HCT116 (cell line): ENCODE results near the gene PRMT9. TPM values are rescaled to one million over a fixed set of nuclear protein-coding genes. Genes with fewer than 3 reads are reported as not detected.

Source experiments
- ATAC-seq: fragments of 200-7000 bp; cut with Tn5 transposase; 2 replicates; pipeline ENCODE4 v1.9.1; 2020; ENCODE audit warnings: mild to moderate bottlenecking, moderate library complexity
- BruUV-seq: library from RNA; stranded (reverse); fragments of 400-500 nt; replicated peaks from 2 replicates; lab custom pipeline; 2021; lab: Mats Ljungman, UMichigan
- CTCF ChIA-PET: fragments of 300-600 bp; sonication (Branson Sonifier 250); formaldehyde crosslinking; loops from one replicate; lab custom pipeline; 2021; ENCODE audit warnings: antibody characterized with exemption; lab: Charles Lee
- POLR2A ChIA-PET: fragments of 300-600, 350-600 bp; sonication (Branson Sonifier 250); formaldehyde crosslinking; loops from one replicate; lab custom pipeline; 2021; ENCODE audit warnings: antibody characterized with exemption; lab: Charles Lee
- RAD21 ChIA-PET, 2 experiments: fragments of 300-600 bp; sonication (Branson Sonifier 250); formaldehyde crosslinking; loops; one replicate each; lab custom pipeline; 2023; ENCODE audit warnings: low total read pairs in 2 of 2; ENCODE audit not compliant: uncharacterized antibody in 2 of 2, unreplicated experiment in 2 of 2, low non-redundant PET in 1 of 2; lab: Charles Lee
- DNase-seq: peaks from one replicate; pipeline ENCODE4 v3.0.0-alpha.2; 2010; ENCODE audit warnings: low read depth, low spot score
- H2AFZ ChIP-seq: fragments of 200-600 bp; shearing (Covaris generic), sonication (generic); 2 replicates; pipeline ENCODE4 v1.6.1; 2017; ENCODE audit warnings: low read depth, mixed run types, mixed read lengths, antibody characterized with exemption, low read length; ENCODE audit not compliant: poor library complexity, severe bottlenecking
- H3K27ac ChIP-seq: 2 replicates; pipeline ENCODE4 v1.5.1; 2012; ENCODE audit warnings: low read depth, low read length
- H3K27me3 ChIP-seq: fragments of 200-600 bp; sonication (generic); 2 replicates; pipeline ENCODE4 v1.6.1; 2016; ENCODE audit warnings: mixed run types, low read length, mixed read lengths; ENCODE audit not compliant: insufficient read depth
- H3K36me3 ChIP-seq, 2 experiments: fragments of 200-500 bp in 1 of 2; fragments of 200-600 bp in 1 of 2; sonication (Bioruptor generic) in 1 of 2; sonication (generic) in 1 of 2; 2 replicates each; pipeline versions ENCODE4 v1.5.1 to v1.6.1; 2014 to 2016; ENCODE audit warnings: low read length in 2 of 2, inconsistent platforms in 1 of 2, mixed read lengths in 1 of 2, mixed run types in 1 of 2; ENCODE audit not compliant: insufficient read depth in 2 of 2, control insufficient read depth in 1 of 2
- H3K4me1 ChIP-seq, 2 experiments: fragments of 200-600 bp in 1 of 2; sonication (generic) in 1 of 2; 2 replicates each; pipeline versions ENCODE4 v1.5.1 to v1.6.1; 2012 to 2017; ENCODE audit warnings: low read length in 2 of 2, inconsistent platforms in 1 of 2, mild to moderate bottlenecking in 1 of 2, mixed read lengths in 1 of 2, mixed run types in 1 of 2, moderate library complexity in 1 of 2; ENCODE audit not compliant: insufficient read depth in 2 of 2, control insufficient read depth in 1 of 2
- H3K4me2 ChIP-seq: fragments of 200-600 bp; sonication (generic); 2 replicates; pipeline ENCODE4 v1.6.1; 2017; ENCODE audit warnings: mixed run types, low read length, mixed read lengths
- H3K4me3 ChIP-seq, 2 experiments: fragments of 200-600 bp in 1 of 2; sonication (generic) in 1 of 2; replicated peaks in 1 of 2; 2 replicates each; pipeline ENCODE4 v1.5.1; 2011 to 2016; ENCODE audit warnings: low read length in 2 of 2, control low read depth in 1 of 2, low read depth in 1 of 2, mild to moderate bottlenecking in 1 of 2, mixed read lengths in 1 of 2, mixed run types in 1 of 2
- H3K79me2 ChIP-seq: fragments of 200-600 bp; sonication (generic); 2 replicates; pipeline ENCODE4 v1.6.1; 2017; ENCODE audit warnings: mild to moderate bottlenecking, mixed run types, low read length, moderate library complexity, mixed read lengths; ENCODE audit not compliant: insufficient read depth
- H3K9ac ChIP-seq: fragments of 200-600 bp; sonication (generic); 2 replicates; pipeline ENCODE4 v1.6.1; 2016; ENCODE audit warnings: low read length, mixed read lengths
- H3K9me2 ChIP-seq: fragments of 200-600 bp; sonication (generic), shearing (Covaris generic); 2 replicates; pipeline ENCODE4 v1.6.1; 2017; ENCODE audit warnings: mixed run types, mild to moderate bottlenecking, moderate library complexity; ENCODE audit not compliant: insufficient read depth
- H3K9me3 ChIP-seq, 2 experiments: fragments of 200-500 bp in 1 of 2; fragments of 200-600 bp in 1 of 2; sonication (Bioruptor generic) in 1 of 2; sonication (generic) in 1 of 2; 2 replicates each; pipeline ENCODE4 v1.6.1; 2014 to 2017; ENCODE audit warnings: low read length in 2 of 2, mixed read lengths in 2 of 2, inconsistent platforms in 1 of 2, low read depth in 1 of 2, mild to moderate bottlenecking in 1 of 2, mixed run types in 1 of 2, moderate library complexity in 1 of 2; ENCODE audit not compliant: control insufficient read depth in 1 of 2, insufficient read depth in 1 of 2
- H4K20me1 ChIP-seq: fragments of 200-600 bp; sonication (generic), shearing (Covaris generic); 2 replicates; pipeline ENCODE4 v1.6.1; 2017; ENCODE audit warnings: mixed run types, mild to moderate bottlenecking, moderate library complexity; ENCODE audit not compliant: insufficient read depth
- CBX3 ChIP-seq: IDR thresholded peaks from 2 replicates; pipeline ENCODE4 v1.6.1; 2012; ENCODE audit warnings: low read depth
- CEBPB ChIP-seq: IDR thresholded peaks from 2 replicates; pipeline ENCODE4 v1.6.1; 2012; ENCODE audit warnings: low read depth
- EGR1 ChIP-seq: IDR thresholded peaks from 2 replicates; pipeline ENCODE4 v1.6.1; 2012; ENCODE audit warnings: low read depth
- ELF1 ChIP-seq: IDR thresholded peaks from 2 replicates; pipeline ENCODE4 v1.6.1; 2012; ENCODE audit warnings: low read depth, borderline replicate concordance
- EZH2 ChIP-seq: fragments of 200-600 bp; sonication (generic); IDR thresholded peaks from 2 replicates; pipeline ENCODE4 v1.6.1; 2017; ENCODE audit warnings: antibody characterized with exemption, mixed run types
- FOSL1 ChIP-seq: IDR thresholded peaks from 2 replicates; pipeline ENCODE4 v1.6.1; 2012; ENCODE audit warnings: low read depth
- JUND ChIP-seq: IDR thresholded peaks from 2 replicates; pipeline ENCODE4 v1.6.1; 2012
- POLR2A ChIP-seq: IDR thresholded peaks from 2 replicates; pipeline ENCODE4 v1.7.0; 2011; ENCODE audit warnings: borderline replicate concordance; ENCODE audit not compliant: insufficient read depth, insufficient read length; ENCODE audit errors: extremely low read depth
- RAD21 ChIP-seq: IDR thresholded peaks from 2 replicates; pipeline ENCODE4 v1.6.1; 2012; ENCODE audit warnings: low read depth, mild to moderate bottlenecking
- SIN3A ChIP-seq: IDR thresholded peaks from 2 replicates; pipeline ENCODE4 v1.6.1; 2012; ENCODE audit warnings: low read depth
- SRF ChIP-seq: IDR thresholded peaks from 2 replicates; pipeline ENCODE4 v1.6.1; 2012; ENCODE audit warnings: low read depth
- ZFX ChIP-seq: fragments of 450-650 bp; IDR thresholded peaks from 2 replicates; pipeline ENCODE4 v1.6.1; 2017
- intact Hi-C: fragments of 100-400 bp; cut with micrococcal nuclease; formaldehyde crosslinking; loops from 2 replicates; pipeline ENCODE4 v1.10.0; 2022
- total RNA-seq: library from RNA; stranded (reverse); gene quantifications from one replicate; pipeline ENCODE4 v1.2.1, GENCODE V29; 2021; ENCODE audit not compliant: unreplicated experiment
- TF ChIP-seq, protein P1 (sequence below), 3 experiments: fragments of 200-600 bp in 1 of 3; sonication (generic) in 1 of 3; IDR thresholded peaks in 2 of 3; conservative IDR thresholded peaks in 1 of 3; 2 replicates each; pipeline ENCODE4 v1.5.1; 2012 to 2017; ENCODE audit warnings: low read depth in 2 of 3, low read length in 2 of 3, antibody characterized with exemption in 1 of 3, borderline replicate concordance in 1 of 3, control low read depth in 1 of 3, mild to moderate bottlenecking in 1 of 3, mixed read lengths in 1 of 3, mixed run types in 1 of 3, moderate library complexity in 1 of 3; ENCODE audit not compliant: insufficient read depth in 1 of 3

The PRMT9 gene
- total RNA-seq, 1 experiment from 2014 or later = 5.8 TPM

DNA sequence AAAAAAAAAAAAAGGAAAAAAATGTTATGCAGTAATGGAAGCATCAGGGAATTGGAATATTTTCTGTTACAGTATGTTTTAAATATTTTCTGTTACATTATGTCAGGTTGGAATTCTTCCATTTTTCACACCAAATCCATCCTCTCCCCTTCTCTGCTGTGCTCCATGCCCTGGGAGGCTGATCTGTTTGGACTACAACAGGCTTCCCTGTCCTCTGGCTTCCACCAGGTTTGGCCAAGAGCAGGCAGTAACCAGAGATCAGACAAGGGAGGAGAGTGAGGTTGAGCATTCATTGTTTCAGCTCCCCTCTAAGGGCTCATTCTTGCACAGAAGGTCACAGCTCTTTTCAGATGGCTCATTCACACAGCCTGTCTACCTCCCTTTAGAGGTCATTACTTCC lies 78.5 kb downstream of the PRMT9 start:
- H3K27me3 ChIP-seq = no peaks in the 10 kb centered on the region
- TF ChIP-seq RAD21 = no peak
- TF ChIP-seq, protein P1, sequence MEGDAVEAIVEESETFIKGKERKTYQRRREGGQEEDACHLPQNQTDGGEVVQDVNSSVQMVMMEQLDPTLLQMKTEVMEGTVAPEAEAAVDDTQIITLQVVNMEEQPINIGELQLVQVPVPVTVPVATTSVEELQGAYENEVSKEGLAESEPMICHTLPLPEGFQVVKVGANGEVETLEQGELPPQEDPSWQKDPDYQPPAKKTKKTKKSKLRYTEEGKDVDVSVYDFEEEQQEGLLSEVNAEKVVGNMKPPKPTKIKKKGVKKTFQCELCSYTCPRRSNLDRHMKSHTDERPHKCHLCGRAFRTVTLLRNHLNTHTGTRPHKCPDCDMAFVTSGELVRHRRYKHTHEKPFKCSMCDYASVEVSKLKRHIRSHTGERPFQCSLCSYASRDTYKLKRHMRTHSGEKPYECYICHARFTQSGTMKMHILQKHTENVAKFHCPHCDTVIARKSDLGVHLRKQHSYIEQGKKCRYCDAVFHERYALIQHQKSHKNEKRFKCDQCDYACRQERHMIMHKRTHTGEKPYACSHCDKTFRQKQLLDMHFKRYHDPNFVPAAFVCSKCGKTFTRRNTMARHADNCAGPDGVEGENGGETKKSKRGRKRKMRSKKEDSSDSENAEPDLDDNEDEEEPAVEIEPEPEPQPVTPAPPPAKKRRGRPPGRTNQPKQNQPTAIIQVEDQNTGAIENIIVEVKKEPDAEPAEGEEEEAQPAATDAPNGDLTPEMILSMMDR (IDR thresholded peaks at IDR 0.05 in 2 of 3, conservative IDR thresholded peaks at IDR 0.05 in 1 of 3; ENCODE audit: borderline replicate concordance in 1 of 3, insufficient read depth in 1 of 3, low read depth in 2 of 3, low read length in 2 of 3) = no peak
- TF ChIP-seq CEBPB = no peak
- no peak for TF ChIP-seq EGR1
- TF ChIP-seq JUND = no peak
- no peak for TF ChIP-seq SRF
- no peak for TF ChIP-seq ZFX
- no peak for TF ChIP-seq ELF1
- no peak for TF ChIP-seq POLR2A
- TF ChIP-seq EZH2 = no peak
- TF ChIP-seq CBX3 = no peak
- no peak for TF ChIP-seq SIN3A
- no peak for TF ChIP-seq FOSL1
- no peak overlapping the region for H2AFZ ChIP-seq
- H3K9ac ChIP-seq = no peak overlapping the region
- no peaks in the 10 kb centered on the region for H3K9me3 ChIP-seq
- no peak overlapping the region for H3K27ac ChIP-seq
- H3K4me3 ChIP-seq = no peak overlapping the region
- no peaks in the 10 kb centered on the region for H3K79me2 ChIP-seq
- ChIA-PET RAD21 (no interaction called here), POLR2A (no interaction called here), CTCF (no interaction called here)
- no peaks in the 10 kb centered on the region for H3K36me3 ChIP-seq
- ATAC-seq = no peak
- no peaks in the 10 kb centered on the region for H3K4me1 ChIP-seq
- no peaks in the 10 kb centered on the region for H3K9me2 ChIP-seq
- H3K4me2 ChIP-seq = no peak overlapping the region
- DNase-seq = no peak
- no TSS peak for BruUV-seq
- no peaks in the 10 kb centered on the region; the same call in 1 of the 2 replicates for H4K20me1 ChIP-seq
- intact Hi-C loops = no loop called here
